GM18507 (cell line): ENCODE data around the gene UBE2O.

ENCODE experiments used
- DNase-seq: peaks from one replicate; pipeline ENCODE4 v3.0.0; 2011; ENCODE audit warnings: low read depth; ENCODE audit not compliant: insufficient read length; ENCODE audit errors: extremely low spot score
- FAIRE-seq: peaks from 2 replicates; lab custom pipeline; 2011; peaks lifted over from hg19 to GRCh38; lab: Jason Lieb, UNC

The UBE2O gene

GRCh38 chr17:76399175-76400172, 53.5 kb downstream of the UBE2O start:
- DNase-seq (no peak), FAIRE-seq (no peak)

DNA sequence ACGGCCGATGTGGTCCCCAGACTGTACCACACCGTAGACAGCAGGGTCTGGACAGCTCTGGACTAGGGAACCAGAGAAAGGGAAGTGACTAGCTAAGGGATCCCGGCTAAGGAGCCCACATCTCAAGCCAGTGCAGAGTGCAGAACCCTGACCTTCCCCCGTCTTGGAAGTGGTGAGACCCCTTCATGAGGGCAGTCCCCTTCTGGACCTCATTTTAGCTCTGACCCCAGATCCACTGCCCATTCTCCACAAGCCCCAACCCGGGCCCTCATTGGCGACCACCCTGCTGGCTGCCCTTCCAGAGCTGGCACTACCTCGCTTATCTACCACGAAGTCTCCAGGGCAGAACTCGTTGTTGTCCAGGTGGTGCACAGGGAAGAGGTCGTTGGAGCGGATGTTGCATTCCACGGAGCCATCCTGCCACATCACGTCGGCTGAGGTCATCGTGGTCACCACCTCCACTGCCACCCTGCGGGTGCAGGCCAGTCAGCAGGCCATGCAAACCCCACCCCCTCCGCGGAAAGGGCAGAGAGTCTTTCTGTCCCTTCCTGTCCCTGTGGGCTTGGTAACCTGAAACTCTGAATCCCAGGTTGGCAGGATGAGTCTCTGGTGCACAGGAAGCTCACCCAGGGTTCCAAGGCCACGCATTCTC, 54.3 kb downstream of the UBE2O start:
- no peak for FAIRE-seq
- DNase-seq, result no peak

DNA sequence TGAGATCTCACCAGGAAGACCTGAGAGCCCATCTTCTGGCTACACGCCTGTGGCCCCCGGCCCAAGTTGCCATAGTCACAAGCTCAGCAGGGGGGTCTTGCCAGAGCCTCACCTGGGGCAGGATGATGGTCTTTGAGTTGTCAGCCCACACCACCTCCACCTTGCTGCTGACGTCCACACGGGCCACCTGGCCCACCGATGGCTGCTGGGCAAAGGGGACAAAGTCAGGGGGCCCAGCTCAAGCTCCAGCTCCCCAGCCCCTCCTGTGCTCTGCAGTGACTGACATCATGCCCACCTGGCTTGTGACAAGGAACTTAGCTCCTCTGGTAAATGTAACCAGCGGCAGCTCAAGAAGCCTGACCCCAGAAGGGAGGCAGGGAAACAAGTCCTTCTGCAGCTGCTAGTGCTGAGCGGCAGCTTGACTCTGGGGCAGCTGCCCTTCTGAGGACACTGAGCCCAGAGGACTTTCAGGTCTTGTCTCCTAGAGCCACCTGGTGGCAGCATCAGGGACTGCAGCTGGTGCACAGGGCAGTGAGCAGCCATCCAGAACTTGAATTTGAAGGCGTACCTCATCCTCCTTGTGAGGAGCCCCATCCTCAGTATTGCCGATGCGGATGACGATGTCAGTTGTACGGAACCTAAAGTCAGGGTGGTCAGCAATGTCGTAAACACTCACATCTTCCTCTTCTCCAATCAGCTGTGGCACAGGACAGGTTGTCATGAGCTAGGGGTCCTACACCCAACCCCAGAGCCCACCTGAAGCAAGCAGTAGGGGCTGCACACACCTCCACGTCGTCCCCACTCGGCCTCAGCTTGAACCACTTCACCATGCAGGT, 55.0 kb downstream of the UBE2O start:
- FAIRE-seq (peak; percentile 95), DNase-seq (peak; percentile 70)

DNA sequence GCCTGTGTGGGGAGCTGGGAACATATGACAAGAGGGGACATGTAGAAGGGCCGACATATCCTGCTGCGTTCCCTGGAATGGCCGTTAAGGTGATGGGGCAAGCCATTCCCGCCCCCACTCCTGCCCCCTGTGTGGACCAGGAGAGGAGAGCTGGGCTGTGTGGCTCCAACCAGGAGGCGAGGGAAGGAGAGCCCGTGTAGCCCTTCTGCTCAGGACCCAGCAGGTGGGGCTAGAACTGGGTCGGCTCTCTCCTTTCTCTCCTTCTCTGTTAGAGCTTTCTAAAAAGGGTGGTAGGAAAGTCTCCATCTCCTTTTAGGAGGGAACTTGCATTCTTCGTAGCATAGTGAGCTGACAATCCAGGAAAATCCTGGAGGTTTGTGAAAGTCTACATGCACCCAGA, 55.8 kb downstream of the UBE2O start:
- DNase-seq (no peak), FAIRE-seq (no peak)

- no peak for DNase-seq
- FAIRE-seq, result no peak
Measured at GRCh38 chr17:76395980-76396379, 57.0 kb downstream of the UBE2O start.

DNA sequence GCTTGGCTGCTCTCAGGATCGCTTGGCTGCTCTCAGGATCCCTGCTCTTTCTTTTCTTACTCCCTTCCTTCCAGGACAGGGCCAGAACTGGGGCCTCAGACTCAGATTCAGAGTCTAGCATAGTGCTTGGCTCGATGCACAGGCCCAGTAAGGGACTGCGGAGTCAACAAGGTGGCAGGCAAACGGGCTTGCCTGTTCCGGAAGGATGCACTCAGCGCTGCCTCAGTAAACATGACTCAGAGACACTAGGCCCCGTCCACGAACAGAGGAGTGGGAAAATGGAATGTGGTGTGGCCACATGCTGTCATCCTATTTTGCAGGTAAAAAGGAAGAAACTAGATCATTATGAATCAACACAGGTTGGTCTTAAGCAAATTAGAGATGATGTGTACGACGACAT, 58.8 kb downstream of the UBE2O start:
- FAIRE-seq, result no peak
- no peak for DNase-seq

DNA sequence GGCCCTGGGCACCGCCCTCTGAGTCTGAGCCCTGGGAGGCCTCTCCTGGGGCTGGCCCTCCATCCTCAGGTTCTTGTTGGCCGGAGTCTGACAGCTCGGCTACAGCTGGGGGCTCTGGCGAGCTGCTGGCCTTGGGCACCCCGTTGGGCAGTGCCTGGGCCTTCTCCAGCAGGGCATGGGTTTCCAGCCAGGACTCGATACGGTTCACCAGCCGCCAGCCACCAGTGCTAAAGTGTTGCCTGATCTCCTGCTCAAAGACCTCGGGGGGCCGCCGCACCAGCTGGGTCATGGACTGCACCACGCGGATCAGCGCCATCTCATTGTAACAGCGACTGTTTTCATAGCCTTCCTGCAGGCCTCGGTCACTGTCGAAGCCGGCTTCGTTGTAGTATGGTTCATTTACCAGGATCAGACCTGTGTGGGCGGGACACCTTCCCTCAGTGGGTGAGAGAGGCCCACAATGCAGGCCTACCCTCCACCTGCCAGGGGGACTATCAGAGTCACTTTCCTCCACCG, 61.7 kb downstream of the UBE2O start:
- no peak for FAIRE-seq

GRCh38 chr17:76390003-76390421, 62.9 kb downstream of the UBE2O start:
- FAIRE-seq (no peak), DNase-seq (no peak)

More for the DNA sequence above, 61.7 kb downstream of the UBE2O start:
- no peak for DNase-seq

GRCh38 chr17:76388966-76389888, 63.7 kb downstream of the UBE2O start:
- DNase-seq (no peak), FAIRE-seq (no peak)

- FAIRE-seq, result no peak
- no peak for DNase-seq
Measured at GRCh38 chr17:76386966-76387765, 65.8 kb downstream of the UBE2O start.

GRCh38 chr17:76385892-76386786, 66.8 kb downstream of the UBE2O start:
- FAIRE-seq (peak; percentile 77), DNase-seq (peak; percentile 84)

GRCh38 chr17:76384987-76385891, 67.7 kb downstream of the UBE2O start:
- DNase-seq, result no peak
- no peak for FAIRE-seq

- FAIRE-seq, result peak; percentile 69
- DNase-seq, result peak; percentile 82
Measured at GRCh38 chr17:76384222-76384986, 68.5 kb downstream of the UBE2O start, which contains the start of gene SPHK1. Gene SPHK1 (plus strand): TSS chr17:76384609. CDS start chr17:76385645, 1,036 bp downstream.

DNA sequence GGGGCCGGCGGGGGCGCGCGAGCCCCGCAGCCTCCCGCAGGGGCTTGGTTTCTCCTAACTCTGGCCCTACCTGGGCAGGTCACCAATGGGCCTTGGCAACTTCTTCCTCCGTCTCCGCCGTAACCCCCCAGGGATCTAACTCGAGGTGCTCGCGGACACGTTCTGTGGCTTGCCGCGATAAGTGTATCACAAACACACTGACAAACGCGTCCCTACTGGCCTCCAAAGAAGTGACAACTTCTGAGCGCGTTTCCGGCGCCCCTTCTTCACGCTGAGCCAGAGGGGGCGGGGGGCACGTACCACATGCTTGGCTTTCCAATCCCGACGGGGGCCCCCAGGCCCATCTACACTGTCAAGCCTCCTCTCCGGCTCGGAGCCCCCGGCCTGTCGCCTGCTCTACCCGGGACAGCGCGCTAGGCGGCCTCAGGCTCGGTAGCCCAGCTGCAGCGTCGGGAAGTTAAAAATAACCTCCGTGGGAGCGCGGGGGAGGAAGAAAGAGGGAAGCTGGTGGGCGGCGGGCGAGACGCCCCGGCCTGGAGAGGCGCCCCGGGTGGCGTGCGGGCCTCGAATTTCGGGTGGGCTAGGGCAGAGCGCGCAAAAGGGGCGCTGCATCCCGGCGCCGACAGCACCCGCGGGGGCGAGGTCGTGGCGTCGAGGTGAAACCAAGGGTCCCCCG, 69.3 kb downstream of the UBE2O start:
- no peak for FAIRE-seq
- no peak for DNase-seq
